HG02840 (cell line): ENCODE data around the gene SLC48A1.

Source experiments
- ATAC-seq: cut with Tn5 transposase; IDR thresholded peaks from one replicate; pipeline ENCODE4 v1.9.1; 2021; ENCODE audit warnings: mild to moderate bottlenecking, moderate library complexity, moderate number of reproducible peaks; ENCODE audit not compliant: unreplicated experiment, low FRiP score

Gene SLC48A1

DNA sequence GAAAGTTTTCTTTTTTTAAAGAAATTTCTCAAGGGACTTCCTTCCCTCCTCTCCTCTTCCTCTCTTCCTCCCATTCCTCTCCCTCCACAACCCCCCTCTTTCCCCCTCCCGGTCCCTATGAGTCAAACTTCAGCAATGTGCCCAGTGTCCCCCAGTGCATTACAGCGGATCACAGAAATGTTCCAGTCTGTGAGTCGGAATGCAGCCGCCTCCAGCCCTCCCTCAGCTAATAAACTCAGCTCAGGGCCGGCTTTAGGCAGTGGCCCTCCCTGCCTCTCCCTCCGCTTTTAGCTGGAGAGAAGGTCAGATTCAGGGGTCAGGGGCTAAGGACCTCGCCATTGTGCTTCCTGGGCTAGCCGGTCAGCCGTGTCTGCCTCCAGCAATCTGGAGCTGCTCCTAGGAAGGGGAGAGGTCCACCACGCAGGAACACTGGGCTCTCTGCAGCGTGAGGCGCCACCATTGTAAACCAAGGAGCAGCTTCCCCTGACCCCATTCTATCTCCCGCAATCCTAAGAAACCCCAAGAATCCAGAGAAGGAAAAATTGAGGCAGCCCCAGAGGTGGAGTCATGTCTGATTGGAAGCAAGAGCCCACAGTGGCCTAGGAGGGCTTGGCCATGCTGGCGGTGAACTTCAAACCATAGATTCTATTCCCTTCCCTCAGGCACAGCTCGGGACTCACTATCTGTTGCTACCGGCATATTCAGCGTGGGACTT lies 47.8 kb downstream of the SLC48A1 start:
- no peak for ATAC-seq

DNA sequence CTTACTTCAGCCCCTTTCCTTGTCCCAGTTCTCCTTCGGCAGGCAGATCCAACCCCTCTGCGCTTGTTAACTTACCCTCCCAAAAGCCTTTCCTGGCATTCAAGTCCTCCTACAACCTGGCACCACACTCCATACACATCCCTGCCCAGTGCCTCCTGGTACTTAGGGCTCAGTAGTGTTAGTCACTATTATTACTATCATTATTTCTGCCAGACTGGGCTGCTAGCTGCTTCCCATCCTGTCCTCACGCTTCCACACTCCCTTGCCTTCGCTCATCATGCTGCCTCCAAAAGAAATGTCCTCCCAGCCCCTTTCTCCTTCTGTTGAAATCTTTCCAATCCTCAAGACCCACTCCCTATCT lies 48.3 kb downstream of the SLC48A1 start:
- ATAC-seq: no peak

DNA sequence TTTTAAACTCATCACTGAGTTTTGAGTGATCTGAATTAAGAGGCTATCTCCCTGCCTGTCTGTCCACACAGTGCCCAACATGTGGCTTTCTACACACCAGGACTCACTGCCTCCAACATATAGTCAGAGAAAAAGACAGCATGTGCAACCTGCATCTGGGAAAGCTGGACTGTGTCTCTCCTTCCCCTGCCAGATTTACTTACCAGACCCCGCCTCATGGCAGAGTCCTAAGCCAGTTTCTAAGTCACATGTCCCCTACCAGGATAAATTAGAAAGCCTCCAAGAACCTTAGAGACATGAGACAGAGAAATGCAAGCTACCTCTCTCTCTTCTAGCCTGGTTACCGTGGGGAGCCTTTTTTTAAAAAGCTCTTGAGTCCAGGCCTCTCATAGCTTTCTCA lies 49.4 kb downstream of the SLC48A1 start:
- ATAC-seq: no peak

DNA sequence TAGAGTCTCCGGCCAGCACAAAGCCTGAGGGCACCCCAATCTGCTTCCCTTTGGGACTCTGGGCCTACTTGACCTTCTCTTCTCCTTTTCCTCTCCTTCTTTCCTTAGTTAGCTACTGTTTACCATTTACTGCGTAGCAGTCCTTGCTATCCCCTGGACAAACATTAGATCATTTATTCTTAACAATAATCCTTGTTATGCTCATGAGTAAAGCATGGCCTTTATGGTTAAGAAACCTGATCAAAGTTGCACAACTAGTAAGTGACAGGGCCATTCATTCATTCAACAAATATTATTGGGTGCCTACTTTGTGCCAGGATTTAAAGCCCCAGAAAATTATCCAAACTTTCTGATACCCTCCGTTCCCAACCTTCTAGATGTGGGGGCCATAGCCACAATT lies 49.8 kb downstream of the SLC48A1 start:
- no peak for ATAC-seq

DNA sequence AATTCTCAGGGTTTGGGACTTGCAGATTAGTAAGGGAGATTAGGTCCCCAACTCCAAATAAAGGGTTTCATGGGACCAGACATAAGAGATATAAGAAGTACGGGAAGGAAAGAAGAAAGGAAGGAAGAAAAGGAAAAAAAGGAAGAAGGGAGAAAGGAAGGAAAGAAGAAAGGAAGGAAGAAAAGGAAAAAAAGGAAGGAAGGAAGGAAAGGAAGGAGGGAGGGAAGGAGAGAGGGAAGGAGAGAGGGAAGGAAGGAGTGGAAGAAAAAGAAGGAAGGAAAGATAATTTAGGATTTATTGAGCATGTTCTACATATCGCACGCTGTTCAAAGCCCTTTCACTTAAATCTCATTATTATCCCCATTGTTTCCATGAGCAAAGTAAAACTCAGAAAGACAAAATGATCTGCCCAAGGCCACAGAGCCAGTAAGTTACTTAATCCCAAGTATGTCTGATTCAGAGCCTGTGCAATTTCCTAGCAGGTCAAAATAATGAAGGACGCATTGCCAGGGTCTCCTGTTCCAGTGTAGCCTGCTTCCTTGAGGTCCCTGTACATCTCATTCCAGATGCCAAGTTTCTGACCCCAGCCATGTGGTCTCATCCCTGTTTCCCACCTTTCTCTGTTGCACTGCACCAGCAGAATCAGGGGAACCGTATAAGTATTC lies 50.5 kb downstream of the SLC48A1 start:
- no peak for ATAC-seq

DNA sequence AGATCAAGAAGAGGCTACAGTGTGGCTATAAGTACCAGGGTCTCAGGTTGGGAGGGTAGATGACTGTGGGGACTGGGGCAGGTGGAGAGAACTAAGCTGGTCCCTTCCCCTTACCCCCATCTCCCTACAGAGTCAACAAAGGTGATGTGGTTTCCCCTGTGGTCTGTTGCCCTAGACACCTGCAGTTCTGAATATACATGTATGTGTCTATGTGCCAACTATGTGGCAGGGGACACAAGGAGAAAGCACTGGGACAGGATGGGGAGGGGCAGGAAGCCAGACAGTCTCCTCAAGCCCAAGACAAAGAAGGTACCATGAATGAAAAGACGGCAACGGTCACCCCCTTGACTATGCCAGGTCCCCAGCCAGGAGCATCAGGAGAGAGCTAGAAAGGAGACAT lies 51.2 kb downstream of the SLC48A1 start:
- no peak for ATAC-seq

DNA sequence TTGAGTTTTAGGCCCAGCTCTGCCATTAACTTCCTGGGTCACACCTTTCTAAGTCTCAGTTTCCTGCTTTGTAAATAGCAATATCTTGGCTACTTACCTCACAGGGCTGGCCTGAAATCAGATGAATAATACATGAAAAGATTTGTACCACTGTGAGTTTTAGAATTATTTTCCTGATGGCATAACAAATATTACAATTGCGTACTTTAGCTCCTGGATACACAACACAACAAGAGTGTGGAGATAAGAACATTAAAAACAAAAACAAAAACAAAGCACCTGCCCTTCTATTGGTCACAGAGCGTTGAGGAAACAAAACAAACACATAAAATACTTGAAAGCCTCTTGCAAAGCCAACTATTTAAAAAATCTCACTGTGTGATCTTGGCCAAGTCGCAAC lies 51.6 kb downstream of the SLC48A1 start:
- ATAC-seq: no peak

DNA sequence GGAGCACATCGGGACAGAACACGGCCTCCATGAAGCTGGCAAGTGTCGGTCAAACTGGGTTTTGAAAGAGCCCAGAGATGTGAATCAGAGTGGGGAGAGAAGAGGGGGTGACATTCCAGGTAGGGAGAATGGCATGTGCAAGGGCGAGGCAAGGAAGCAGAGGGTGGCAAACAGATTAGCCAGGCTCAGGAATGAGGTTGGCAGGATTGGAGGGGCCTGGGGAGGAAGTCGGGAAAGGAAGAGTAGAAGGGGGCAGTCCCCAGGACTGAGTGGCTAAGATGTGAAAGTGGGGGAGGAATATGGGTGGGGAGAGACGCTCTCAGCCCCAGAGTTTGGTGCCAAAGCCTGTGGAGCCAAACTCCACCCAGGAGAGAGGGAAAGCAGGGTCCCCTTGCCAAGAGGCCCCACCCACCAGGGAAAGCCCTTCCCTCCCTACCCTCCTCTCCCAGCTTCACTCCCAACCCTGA lies 52.2 kb downstream of the SLC48A1 start:
- ATAC-seq: no peak

DNA sequence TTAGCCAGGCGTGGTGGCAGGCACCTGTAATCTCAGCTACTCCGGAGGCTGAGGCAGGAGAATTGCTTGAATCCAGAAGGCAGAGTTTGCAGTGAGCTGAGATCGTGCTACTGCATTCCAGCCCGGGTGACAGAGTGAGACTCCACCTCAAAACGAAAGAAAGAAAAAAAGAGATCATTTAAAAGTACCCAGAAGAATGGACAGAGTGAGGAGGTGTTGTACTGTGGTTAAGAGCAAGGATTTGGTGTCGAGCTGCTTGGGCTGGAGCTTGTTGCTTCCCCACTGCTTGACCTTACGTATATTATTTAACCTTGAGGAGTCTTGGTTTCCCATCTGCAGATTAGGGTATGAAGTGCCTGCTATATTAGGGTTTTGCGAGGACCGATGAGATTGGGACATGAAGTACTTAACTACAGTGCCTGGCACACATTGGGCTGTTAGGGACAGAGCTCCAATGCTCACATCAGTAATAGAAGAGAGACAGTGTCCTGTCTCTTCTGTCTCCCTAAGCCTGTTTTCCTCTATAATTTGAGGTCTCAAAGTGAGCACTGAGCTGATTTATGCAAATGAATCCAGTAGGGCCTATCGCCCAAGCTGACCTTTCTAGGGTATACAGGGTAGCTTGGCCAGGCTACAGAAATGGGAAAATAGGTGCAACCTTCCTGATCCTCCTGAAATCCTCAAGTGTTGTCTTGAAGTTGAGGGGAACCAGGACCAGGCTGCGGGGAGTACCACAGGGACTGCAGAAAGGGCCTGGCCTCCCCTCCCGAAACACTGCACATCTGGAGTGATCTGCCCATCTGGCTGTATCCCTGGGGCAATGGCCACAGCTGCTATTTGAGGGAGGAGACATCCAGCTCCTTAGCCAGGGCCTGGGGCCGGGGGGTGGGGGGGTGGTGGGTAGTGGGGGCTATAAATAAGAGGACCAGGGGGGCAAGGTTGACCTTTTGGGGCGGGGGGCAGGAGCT lies 55.3 kb downstream of the SLC48A1 start:
- ATAC-seq: no peak

DNA sequence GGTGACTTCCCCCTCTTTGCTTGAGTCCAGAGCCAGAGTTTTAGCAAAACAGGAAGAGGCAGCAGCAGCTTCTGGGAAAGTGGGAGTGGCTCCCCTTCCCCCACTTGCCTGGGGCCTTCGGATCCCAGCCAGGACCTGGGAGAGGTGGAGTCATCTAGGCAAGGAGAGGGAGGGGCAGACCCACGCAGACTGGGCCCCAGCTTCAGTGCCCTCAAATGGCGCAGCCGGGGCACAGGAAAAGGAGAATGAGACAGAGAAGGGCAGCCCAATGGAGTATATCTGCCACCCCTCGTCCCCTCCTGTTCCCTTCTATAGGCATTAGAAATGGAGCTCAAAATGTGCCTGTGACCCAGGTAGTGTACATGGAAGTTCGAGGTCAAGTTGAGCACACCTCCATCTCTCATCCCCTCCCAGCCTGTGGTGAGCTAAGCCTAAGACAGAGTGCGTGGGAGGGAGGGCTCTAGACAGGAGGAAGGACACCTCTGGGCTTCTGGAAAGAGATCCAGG lies 56.0 kb downstream of the SLC48A1 start:
- no peak for ATAC-seq

DNA sequence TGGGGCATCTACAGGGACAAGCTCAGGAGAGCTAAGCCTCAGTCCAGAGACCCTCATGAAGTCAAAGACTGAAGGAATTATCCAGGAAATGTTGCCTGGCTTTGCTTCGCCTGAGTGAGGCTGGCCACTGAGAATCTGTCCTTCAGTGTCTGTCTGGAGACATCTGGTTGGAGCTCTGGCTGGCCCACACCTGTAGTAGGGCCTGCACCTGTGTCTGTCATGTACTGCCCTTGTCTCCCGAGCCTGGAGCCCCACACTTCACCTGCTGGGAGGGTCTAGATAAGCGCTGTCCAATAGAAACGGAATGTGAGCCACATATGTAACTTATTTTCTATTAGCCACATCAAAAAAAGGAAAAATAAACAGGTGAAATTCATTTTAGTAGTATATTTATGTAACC lies 56.5 kb downstream of the SLC48A1 start:
- no peak for ATAC-seq
